Upper lobe of right lung (tissue), 1 donor: ENCODE data around the gene PADI1. TPM values are rescaled to one million over a fixed set of nuclear protein-coding genes. Genes with fewer than 3 reads are reported as not detected.

Experiments
- ATAC-seq: fragments of 200-7000 bp; cut with Tn5 transposase; one replicate; pipeline ENCODE4 v1.9.1; 2020; ENCODE audit warnings: mild to moderate bottlenecking, moderate library complexity
- DNase-seq: peaks from one replicate; pipeline ENCODE4 v3.0.0-alpha.2; 2020
- H3K27ac ChIP-seq: fragments of 200-600 bp; one replicate; pipeline ENCODE4 v1.8.0; 2022
- H3K27me3 ChIP-seq: fragments of 200-600 bp; one replicate; pipeline ENCODE4 v1.8.0; 2022; ENCODE audit warnings: mild to moderate bottlenecking
- H3K36me3 ChIP-seq: fragments of 200-600 bp; one replicate; pipeline ENCODE4 v1.8.0; 2022
- H3K4me1 ChIP-seq: fragments of 200-600 bp; one replicate; pipeline ENCODE4 v1.8.0; 2022
- H3K4me3 ChIP-seq: fragments of 200-600 bp; one replicate; pipeline ENCODE4 v1.8.0; 2022; ENCODE audit warnings: mild to moderate bottlenecking
- H3K9me3 ChIP-seq: fragments of 200-600 bp; one replicate; pipeline ENCODE4 v1.8.0; 2022
- CTCF ChIP-seq: fragments of 200-600 bp; IDR thresholded peaks from one replicate; pipeline ENCODE4 v1.8.0; 2022; ENCODE audit warnings: antibody characterized with exemption
- intact Hi-C: fragments of 100-400 bp; cut with DNase I; formaldehyde crosslinking; loops from one replicate; pipeline ENCODE4 v1.11.0; 2022
- total RNA-seq: library from RNA; stranded (reverse); fragmentation: NEBNext Ultra II Directional; extraction: Animal tissue kit (Norgen Biotek cat#: 25700); gene quantifications from one replicate; pipeline ENCODE4 v1.2.1, GENCODE V29; 2021
- donor health status: DM: no; HTN: yes; CAD: no; lungs with severe emphysema.

PADI1 gene
- total RNA-seq, 1 donor from 2014 or later: not detected

GRCh38 chr1:17167041-17167785 lies 37.7 kb upstream of the PADI1 start:
- Histone ChIP-seq H3K27ac (no peak overlapping the region), H3K27me3 (no peaks in the 10 kb centered on the region), H3K36me3 (no peaks in the 10 kb centered on the region), H3K4me1 (no peaks in the 10 kb centered on the region), H3K4me3 (no peak overlapping the region), H3K9me3 (no peaks in the 10 kb centered on the region)
- no peak for ATAC-seq
- TF ChIP-seq CTCF: no peak
- DNase-seq: no peak
- intact Hi-C loops: no loop called here

- intact Hi-C loops: no loop called here
- DNase-seq: no peak
- H3K27ac ChIP-seq: no peak overlapping the region
- no peaks in the 10 kb centered on the region for H3K9me3 ChIP-seq
- H3K4me1 ChIP-seq: no peaks in the 10 kb centered on the region
- no peak for ATAC-seq
- no peaks in the 10 kb centered on the region for H3K27me3 ChIP-seq
- no peak for TF ChIP-seq CTCF
- no peak overlapping the region for H3K4me3 ChIP-seq
- H3K36me3 ChIP-seq: no peaks in the 10 kb centered on the region
These were observed 37.2 kb upstream of the PADI1 start for GRCh38 chr1:17167786-17168090.

- DNase-seq: no peak
- Histone ChIP-seq H3K9me3 (no peaks in the 10 kb centered on the region), H3K4me1 (no peaks in the 10 kb centered on the region), H3K4me3 (no peak overlapping the region), H3K27me3 (no peaks in the 10 kb centered on the region), H3K36me3 (no peaks in the 10 kb centered on the region), H3K27ac (no peak overlapping the region)
- ATAC-seq: no peak
- intact Hi-C loops: no loop called here
- TF ChIP-seq CTCF: no peak
These were observed 36.6 kb upstream of the PADI1 start for GRCh38 chr1:17168091-17168876.

- intact Hi-C loops: no loop called here
- DNase-seq (no peak), ATAC-seq (no peak)
- H3K27ac ChIP-seq: no peak overlapping the region
- H3K27me3 ChIP-seq: no peaks in the 10 kb centered on the region
- no peaks in the 10 kb centered on the region for H3K36me3 ChIP-seq
- no peak overlapping the region for H3K4me3 ChIP-seq
- no peak for TF ChIP-seq CTCF
- no peaks in the 10 kb centered on the region for H3K9me3 ChIP-seq
- no peaks in the 10 kb centered on the region for H3K4me1 ChIP-seq
These were observed 34.4 kb upstream of the PADI1 start for GRCh38 chr1:17170571-17170970.

GRCh38 chr1:17173217-17173616 lies 31.7 kb upstream of the PADI1 start:
- no peaks in the 10 kb centered on the region for H3K4me1 ChIP-seq
- H3K27ac ChIP-seq: no peak overlapping the region
- no peak overlapping the region for H3K4me3 ChIP-seq
- H3K9me3 ChIP-seq: no peaks in the 10 kb centered on the region
- DNase-seq: no peak
- intact Hi-C loops: no loop called here
- no peaks in the 10 kb centered on the region for H3K36me3 ChIP-seq
- TF ChIP-seq CTCF: no peak
- ATAC-seq: no peak
- no peaks in the 10 kb centered on the region for H3K27me3 ChIP-seq
